GM19397 (cell line): ENCODE data around the gene ARL4A.
A peak's percentile ranks its signal among the peaks of the same experiment; 100 is the strongest.
"Not testable (repeated sequence)": the region's sequence is repeated elsewhere in the genome, so short reads cannot be mapped to it uniquely, and the experiment has no call there.

Source experiments
- ATAC-seq: cut with Tn5 transposase; IDR thresholded peaks from one replicate; pipeline ENCODE4 v1.9.1; 2021; ENCODE audit warnings: mild to moderate bottlenecking, moderate library complexity; ENCODE audit not compliant: unreplicated experiment

Gene ARL4A

DNA sequence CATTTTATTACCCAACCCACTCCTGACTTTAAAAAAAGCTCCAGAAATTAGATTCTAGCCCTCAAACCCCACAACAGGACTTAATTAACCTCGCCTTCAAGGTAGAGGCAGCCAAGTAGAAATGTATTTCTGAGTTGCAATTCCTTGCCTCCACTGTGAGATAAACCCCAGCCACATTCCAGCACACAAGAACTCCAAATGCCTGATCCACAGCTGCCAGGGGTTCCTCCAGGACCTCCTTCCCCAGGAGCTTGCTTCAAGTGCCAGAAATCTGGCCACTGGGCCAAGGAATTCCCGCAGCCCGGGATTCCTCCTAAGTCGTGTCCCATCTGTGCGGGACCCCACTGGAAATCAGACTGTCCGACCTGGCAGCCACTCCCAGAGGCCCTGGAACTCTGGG is 25.9 kb upstream of the ARL4A start:
- ATAC-seq = no peak

- ATAC-seq = no peak
These were observed 17.3 kb upstream of the ARL4A start for GRCh38 chr7:12670000-12670729.

DNA sequence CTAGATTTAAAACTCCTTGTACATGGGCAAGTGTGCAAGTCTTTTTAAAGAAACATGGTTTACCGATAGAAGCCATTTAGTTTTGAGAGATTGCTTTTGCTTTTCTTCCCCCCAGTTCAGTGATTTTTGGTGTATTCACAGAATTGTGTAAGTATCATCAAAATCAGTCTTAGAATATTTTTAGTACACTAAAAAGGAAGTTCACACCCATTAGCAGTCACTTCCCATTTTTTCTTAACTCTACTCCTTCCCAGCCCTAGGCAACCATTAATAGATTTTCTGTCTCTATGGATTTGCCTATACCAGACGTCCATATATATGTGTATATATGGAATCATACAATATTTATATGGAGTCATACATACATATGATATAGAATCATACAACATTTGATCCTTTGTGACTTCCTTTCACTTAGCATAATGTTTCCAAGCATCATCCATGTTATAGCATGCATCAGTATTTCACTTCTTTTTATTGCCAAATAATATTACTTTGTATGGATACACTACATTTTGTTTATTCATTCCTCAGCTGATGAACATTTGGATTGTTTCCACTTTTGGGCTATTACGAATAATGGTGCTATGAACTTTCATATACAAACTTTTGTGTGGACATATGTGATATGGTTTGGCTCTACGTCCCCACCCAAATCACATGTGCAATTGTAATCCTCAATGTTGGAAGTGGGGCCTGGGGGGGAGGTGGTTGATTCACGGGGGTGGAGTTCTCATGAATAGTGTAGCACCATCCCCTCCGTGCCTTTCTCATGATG is 16.5 kb upstream of the ARL4A start:
- no peak for ATAC-seq

DNA sequence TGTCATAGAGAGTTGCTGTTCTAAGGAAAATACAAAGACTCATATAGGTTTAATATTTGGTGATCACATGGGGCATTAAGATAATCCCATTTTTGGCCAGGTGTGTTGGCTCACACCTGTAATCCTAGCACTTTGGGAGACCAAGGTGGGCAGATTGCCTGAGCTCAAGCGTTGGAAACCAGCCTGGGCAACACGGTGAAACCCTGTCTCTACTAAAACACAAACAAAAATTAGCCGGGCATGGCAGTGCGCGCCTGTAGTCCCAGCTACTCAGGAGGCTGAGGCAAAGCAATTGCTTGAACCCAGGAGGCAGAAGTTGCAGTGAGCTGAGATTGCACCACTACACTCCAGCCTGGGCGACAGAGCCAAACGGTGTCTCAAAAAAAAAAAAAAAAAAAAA is 14.0 kb upstream of the ARL4A start:
- ATAC-seq = not testable (repeated sequence)

- ATAC-seq = no peak
These were observed 13.4 kb upstream of the ARL4A start for GRCh38 chr7:12674053-12674452.

GRCh38 chr7:12674861-12675260 is 12.6 kb upstream of the ARL4A start:
- ATAC-seq = no peak

- no peak for ATAC-seq
These were observed 3.5 kb upstream of the ARL4A start for GRCh38 chr7:12683678-12684585.

DNA sequence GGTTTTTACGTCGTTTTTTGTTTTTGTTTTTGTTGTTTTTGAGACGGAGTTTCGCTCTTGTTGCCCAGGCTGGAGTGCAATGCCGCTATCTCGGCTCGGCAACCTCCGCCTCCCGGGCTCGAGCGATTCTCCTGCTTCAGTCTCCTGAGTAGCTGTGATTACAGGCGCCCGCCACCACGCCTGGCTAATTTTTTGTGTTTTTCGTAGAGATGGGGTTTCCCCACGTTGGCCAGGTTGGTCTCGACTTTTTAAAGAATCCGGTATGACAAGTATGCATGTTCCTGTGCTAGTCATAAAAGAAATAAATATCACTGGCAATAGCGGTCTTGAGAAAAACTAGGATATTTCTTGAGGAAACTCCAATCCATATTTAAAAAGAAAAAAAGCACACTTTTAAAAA is 2.7 kb upstream of the ARL4A start:
- ATAC-seq = no peak

DNA sequence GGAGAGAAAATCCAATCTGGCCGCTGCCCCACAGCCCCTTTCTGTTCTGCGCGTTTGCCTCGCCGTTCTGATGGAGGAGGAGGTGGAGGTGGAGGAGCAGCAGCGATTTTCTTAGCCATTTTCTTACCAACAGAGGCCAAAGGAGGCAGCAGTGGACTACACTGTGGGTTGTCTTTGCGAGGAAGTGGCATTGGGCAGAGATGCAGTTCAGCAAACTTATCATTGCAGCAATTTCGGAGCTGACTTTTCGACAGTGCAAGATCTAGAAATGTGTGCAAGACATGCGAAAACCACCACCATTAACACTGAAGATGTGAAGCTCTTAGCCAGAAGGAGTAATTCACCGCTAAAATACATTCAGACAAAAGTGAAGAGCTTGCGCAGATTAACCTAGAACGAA is 1.9 kb upstream of the ARL4A start:
- ATAC-seq = no peak

DNA sequence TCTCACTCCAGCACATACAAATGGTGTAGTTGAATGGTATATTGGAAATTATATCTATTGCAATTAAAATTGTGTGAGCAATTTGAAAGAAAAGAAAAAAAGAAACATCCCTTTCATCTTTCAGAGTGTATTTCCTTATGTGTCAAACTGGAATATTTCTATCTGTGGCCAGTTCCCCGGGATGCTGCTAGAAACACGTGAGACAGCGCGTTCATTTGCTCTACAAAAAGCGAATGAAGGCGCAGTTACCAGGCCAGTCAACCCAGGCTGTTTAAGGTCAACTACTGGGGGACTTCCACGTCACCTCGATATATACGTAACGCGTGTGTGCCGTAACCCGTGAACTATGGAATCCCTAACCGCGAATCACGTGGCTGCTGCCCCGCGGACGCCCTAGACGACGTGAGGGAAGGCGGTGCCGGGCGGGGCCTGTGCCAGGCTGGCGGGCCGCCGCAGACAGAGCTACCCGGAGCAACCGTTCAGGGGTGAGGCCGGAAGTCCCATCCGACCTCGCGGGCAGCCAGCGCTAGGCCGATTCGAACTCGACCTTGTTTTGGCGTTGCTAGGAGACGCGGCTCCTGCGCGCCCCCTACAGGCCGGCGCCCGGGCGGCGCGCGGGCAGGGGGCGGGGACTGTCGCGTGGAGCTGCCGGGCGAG is 1.1 kb upstream of the ARL4A start:
- ATAC-seq = peak; percentile 90

DNA sequence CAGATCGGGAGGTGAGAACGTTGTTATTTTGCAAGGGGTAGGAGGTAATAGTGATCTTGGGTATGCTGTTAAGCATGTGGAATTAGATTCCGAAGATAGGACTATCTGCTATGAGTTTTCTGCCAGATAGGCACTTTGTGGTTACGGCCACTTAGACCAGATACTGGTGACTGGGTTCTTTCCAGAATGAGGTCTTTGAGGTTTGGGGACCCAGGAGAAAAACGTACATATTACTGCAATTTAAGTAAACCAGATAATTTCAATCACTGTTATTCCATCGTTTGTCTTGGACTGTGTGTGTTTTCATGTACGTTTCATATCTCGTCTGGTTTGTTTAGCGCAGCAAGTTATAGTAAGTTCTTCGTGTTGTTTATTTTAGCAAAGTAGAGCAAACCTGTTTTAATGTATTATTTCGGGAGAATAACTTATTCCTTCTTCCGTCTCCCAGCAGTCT is 312 bp downstream of the ARL4A start:
- no peak for ATAC-seq

DNA sequence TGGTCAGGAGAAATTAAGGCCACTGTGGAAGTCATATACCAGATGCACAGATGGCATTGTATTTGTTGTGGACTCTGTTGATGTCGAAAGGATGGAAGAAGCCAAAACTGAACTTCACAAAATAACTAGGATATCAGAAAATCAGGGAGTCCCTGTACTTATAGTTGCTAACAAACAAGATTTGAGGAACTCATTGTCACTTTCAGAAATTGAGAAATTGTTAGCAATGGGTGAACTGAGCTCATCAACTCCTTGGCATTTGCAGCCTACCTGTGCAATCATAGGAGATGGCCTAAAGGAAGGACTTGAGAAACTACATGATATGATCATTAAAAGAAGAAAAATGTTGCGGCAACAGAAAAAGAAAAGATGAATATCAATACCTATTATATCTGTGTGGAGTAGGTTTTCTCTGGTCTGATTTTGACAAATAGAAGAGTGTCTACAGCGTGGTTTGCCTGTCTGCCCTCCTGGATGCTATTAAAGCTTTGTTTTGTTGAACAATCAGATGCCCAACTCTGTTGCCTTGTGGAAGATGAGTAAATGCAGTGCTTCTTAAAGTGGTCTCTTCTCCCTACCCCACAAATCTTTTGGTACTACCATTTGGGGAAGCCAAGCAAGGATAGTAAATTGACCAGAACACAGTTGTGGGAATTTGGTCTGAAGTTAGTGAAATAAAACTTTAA is 1.2 kb downstream of the ARL4A start:
- not testable (repeated sequence) for ATAC-seq

DNA sequence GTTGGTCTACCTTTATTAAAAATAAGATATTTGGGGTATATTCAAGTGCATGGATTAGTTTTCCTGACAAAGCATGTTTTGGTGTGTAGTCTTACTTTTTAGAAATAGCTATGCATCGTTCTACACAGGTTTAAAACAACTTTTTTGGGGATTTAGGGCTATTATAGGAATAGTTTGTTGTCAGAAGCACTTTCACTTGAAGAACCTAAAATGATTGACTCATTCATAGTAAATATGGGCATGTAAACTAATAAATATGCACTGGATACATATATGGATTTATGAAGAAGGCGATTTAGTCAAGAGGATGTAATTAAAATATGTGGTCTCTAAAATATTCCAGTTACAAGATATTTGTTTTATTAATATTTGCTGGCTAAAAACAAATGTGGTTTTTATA is 2.0 kb downstream of the ARL4A start:
- ATAC-seq = no peak

DNA sequence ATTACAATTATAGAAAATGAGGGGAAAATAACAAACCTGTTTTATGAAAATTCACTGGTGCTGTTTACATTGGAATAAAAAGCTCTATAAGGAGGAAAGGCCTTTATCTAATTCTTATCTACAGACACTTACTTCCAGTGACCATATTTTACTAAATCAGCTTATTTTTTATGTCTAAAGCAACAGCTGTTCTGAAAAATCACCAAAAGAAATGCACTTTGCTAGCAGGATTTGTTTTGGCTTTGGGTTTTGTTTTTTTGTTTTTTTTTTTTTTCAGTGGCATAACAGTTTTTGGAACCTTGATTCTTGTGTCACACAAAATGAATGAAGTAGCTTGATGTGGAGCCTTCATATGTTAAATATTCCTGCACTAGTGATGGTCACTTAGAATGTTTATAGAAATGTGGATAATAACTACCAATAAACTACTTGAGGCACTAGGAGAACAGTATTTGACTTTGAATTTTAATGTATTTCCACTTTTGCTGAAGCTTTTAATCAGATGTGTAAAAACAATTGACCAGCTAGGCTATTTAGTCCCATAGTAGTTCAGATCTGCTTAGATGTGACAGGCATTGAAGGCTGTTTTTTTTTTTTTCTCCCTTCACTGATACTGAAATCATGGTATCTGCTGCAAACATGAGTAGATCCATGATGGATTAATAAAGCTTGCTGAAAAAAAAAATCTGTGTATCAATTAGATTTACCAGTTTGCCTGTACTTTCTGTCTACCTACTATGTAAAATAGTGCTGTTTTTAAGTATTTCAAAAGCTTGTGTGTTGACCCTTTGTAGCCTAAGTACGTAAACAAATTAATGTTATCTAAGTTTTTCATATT is 2.8 kb downstream of the ARL4A start:
- no peak for ATAC-seq

DNA sequence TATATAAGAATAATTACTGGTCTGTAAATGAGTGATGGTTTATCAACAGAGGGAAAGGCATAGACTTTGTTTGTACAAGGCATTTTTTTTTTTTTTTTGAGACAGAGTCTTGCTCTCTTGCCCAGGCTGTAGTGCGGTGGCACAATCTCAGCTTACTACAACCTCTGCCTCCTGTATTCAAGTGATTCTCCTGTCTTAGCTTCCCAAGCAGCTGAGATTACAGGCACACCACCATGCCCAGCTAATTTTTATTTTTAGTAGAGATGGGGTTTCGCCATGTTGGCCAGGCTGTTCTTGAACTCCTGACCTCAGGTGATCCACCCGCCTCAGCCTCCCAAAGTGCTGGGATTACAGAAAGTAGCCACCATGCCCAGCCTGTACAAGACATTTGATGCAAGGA is 4.0 kb downstream of the ARL4A start:
- not testable (repeated sequence) for ATAC-seq

GRCh38 chr7:12692035-12692434 is 4.6 kb downstream of the ARL4A start:
- no peak for ATAC-seq

DNA sequence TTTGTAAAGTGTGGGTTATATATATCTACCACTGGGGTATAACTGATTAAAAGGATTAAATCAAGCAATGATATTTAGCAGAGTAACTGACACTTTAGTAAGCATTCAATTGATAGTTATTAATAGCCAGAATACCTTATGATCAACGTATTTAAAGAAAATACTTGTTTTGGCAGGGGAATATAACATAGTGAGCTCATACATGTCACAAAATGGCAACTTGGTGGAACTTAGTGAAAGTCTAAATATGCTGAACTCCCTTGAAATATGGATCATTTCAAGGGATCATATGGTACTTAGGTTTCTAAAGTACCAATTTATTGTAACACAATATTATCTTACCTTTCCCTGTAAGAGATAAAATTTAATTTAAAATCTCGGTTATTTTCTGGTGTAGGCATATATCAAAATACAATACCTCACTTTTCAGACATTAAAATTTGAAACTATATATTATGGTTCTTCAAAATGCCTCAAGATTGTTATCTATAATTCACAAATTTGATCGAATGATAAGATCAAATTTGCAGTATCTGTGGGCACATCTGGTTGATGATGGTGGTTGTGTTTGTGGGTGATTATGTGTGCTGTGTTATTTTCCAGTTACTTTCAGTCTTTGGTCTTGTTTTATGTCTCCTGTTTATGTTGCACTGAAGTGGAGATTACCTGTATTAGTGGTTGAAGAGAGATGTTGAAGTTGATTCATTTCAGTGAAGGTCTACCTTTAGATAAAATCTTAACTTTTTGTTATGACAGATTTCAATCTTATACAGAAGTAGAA is 5.2 kb downstream of the ARL4A start:
- ATAC-seq = no peak

DNA sequence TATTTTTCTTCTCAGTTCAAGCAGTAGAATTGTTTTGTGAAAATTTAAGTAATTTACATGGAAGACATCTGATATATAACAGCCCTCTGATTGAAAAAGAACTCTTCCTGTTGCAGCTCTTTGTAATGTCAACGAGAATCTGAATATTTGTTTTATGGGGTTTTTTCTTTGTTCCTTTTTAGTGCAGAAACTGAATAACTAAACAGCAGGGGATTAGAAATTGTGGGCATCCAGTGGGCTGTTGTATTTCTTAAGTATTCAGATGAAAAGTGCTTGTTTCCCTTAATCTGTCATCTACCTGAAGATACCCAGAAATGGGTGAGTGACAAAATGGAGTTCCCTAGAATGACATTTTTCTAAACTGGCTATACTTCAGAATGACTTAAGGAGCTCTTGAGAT is 7.4 kb downstream of the ARL4A start:
- no peak for ATAC-seq

- no peak for ATAC-seq
These were observed 8.5 kb downstream of the ARL4A start for GRCh38 chr7:12695965-12696364.
